Raji (cell line): ENCODE measurements around the gene SOX6.

ENCODE experiments used
- POLR2A ChIP-seq: IDR thresholded peaks from 2 replicates; pipeline ENCODE4 v1.6.1; 2011; ENCODE audit warnings: low read depth, low read length, control low read depth; ENCODE audit not compliant: insufficient read depth

SOX6 gene

DNA sequence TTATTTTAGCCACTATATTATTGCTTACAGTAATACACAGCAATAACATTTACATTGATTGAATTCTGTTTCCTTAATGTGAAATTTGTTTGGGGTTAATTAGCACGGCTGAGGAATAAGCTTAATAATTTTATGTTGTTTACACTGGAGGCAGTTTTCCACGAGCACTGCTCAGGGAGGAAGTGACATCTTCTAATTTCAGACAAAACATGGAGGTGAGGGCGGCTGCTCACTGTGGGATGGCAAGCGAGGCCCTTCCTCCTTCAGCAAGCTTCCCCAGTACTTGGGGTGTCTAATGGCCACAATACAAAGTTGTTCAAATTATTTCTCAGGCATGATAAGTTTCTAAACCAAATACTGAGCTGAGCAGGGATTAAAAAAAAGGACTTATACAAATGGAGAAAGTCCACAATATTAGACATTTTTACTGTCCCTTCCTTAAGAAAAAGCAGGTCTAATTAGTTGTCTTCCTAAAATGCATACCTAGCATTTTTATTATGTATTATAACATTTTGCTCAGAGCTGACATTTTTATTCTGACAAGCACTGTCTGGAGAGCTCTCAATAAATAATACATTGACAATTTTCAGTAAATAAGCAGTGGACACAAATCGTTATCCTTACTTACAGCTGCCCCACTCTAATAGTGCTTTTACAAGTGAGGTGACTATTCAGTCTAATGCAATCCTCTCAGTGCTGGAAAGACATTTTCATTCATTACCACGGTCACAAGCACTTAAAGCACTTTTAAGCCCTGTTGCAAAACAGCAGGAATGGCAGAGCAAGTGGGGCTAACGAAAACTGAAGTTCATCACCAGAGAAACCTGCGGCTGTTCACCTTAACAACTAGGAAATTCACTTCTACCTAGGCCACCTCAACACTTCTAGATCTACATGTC is 56.2 kb downstream of the SOX6 start:
- no peak for TF ChIP-seq POLR2A

DNA sequence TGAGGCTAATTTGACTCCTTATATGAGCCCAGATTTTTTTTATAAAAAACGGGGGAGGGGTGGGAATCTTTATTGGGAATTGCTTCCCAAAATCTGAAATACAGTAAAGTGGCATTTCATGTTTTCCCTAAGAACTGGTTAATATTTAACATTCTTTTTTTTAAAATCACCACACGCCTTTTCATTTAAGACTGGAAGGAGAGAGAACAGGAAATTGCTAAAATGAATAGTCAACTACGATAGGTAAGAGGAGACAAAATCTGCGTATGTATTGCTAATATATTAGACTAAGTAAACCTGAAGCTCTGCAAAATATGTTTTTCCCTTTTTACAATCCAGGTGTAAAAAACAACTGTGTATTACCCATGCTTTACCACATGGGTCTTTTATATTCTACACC is 57.0 kb downstream of the SOX6 start:
- TF ChIP-seq POLR2A: no peak

DNA sequence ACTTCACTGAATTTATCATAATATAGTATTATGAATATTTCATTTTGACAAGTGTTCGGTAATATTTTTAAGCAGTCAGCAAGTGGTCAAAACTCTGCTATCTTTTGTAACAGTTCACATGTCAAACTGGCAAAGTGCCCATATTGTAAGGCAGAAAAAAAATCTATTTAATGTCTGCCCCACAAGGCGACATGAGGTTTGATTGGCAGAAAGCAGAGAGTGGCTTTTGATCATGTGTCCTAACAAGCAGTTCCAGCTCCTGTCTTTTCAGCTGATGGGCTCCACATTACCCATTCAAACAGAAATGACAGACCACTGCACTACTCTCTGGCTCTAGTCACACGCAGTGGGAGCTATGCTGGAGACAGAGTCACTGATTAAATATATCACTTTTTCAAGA is 59.0 kb downstream of the SOX6 start:
- no peak for TF ChIP-seq POLR2A

DNA sequence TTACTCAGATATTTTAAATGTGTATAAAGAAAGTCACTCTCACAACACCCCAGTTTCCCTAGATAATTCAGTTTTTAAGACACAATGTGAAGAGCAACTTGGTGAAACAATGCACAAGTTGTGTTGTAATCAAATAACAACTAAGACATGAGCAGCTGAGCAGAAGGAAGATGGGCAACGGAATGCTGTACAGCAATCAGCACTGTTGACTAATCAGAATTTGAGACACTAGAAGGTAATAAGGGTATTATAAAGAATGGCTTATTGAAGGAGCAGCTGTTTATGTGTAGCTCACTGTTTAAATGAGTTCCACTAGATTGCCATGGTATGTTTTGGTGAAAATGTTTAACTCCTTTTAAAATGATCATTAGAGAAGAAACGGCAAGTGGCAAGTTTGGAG is 60.1 kb downstream of the SOX6 start:
- no peak for TF ChIP-seq POLR2A

DNA sequence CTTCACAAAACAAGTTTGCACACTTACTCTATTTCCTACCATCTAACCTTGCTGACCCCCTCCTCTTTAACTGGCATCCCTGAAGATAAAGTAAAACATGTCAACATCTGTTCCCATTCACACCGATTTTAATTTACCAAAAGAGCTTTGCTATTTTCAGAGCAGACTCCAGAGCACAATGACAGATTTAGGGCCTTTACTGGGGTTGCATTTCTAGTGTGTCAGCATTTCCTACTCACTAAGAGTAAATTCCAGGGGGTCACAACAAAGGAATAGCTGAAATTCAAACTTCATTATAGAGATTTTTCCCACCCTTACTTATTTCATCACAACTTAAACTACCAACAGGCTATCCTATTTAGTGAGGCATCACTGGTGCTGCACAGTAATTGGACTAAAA is 60.8 kb downstream of the SOX6 start:
- TF ChIP-seq POLR2A: no peak

DNA sequence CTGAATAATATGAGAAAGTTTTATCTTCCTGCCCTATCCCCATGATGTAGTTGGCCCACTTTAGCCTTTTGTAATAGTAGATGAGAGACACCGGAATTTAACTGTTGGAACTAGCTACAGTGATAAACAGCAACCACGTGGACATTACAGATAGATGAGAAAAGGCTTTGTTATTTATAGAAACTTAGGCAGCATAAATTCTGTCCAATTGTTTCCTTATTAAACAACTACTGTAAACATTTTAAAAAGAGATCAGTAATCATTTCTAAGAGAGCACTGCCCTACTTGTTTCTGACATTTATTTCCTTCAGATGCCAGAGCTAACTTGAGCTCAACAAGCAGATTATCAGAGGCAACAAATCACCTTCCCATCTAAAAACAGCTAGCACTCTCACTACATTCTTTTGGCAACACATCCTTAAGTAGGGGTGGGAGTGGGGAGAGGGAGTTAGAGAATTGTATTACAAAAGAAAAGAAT is 63.1 kb downstream of the SOX6 start:
- no peak for TF ChIP-seq POLR2A

DNA sequence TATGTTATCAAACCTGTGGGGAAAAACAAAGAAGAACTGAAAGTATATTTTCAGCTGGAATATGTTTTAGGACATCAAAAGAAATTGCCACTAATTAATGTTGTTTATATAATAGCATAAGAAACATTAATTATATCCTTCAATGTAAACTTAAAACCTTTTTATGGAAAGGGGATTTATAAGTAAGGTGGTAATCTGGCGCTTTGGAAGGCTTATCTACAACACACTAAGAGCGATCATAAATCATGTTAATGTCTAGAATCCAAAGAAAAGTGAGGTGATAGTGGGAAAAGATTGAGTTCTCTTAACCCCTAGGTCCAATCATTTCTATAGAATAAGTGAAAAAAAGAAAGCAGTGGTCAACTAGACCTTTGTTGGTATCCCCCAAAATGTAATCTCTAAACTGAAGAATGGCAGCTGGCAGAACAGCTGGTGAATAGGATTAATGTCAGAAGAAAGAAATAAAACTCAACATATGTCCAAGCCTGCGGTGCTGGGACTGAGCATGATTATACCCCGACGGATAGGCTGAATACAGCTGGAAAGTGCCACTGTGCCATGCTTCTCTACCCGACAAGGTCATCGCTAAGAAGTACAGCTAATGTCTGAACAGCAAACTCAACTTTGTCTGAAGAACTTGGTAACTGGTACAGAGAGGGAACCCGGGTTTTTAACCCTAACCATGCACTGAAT is 64.0 kb downstream of the SOX6 start:
- no peak for TF ChIP-seq POLR2A

DNA sequence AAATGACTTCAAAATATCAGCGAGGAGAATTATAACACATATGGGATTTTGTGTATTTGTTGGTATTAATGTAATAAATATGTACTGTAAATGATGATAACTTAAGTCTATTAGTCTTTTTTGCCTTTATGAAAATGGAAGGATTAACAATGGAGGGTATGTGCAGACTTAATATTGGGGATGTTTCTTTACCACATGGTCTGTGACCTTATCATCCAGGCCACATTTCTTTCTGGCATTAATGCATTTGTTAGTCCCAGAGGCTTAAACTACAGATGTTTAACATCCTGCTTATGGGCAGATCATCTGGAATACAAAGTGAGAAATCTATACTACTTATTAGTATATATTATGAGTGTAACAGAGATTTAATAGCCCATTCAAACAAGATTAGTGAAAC is 64.6 kb downstream of the SOX6 start:
- no peak for TF ChIP-seq POLR2A

DNA sequence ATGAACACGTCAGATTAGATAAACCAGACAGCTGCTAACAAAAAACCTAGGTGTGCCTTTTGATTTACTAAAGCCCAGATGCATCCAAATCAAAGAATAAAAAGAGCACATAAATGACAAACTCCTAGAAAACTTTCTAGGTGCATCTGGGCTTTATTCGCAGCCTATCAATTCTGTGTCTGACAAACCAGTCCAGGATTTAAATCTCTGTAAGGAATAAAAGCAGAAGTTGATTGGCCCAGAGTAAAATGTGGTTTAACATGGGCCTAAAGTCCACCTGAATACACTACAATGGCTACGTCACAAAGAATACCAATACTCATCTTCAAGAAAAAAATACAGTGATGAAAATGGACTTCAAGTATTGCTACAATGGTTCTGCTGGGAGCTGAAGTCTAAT is 66.8 kb downstream of the SOX6 start:
- no peak for TF ChIP-seq POLR2A

DNA sequence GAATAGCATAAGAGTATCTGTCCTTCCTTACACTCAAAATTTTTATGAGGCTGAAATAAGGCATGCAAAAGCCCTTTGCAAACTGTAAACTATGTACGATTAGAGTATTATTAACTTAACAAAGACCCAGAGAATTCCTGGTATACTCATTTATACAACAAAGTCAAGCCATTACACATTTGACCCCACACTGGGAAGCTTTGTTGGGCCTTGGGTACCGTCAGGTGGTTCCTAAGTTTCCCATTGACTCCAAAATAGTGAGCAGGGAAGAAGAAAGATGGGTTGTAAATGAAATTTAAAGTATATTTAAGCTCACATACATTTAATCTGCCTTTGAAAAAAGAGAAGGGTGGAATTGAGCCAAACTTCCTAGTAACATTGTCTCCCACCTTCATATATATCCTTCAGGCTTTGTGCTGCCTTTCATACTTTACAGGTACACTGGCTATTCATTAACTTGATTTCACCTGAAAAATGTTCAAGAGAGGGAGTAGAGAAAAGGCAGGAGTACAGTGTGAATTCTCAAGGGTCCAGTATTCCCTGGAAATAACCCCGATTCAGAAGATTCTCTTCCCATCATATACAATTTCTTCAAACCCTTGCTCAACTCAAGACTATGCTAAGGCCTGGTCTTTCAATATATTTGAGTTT is 68.6 kb downstream of the SOX6 start:
- TF ChIP-seq POLR2A: no peak

DNA sequence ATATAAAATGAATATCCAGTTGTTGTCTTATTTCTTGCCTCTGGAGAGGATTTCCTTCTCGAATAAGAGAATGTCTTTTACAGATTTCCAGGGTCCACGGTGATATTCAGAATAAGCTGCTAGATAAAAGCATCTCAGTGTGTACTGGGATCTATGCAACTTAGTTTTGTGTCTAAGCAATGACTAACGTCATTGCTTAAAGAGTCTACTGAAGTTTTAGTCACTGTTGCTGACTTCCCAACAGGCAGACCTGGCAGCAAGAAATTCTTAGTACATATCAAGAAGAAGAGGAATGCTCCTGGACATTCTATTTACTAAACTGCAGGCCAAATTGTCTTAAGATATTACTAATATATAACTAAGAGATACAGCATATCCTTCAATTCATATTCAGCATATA is 70.3 kb downstream of the SOX6 start:
- no peak for TF ChIP-seq POLR2A

DNA sequence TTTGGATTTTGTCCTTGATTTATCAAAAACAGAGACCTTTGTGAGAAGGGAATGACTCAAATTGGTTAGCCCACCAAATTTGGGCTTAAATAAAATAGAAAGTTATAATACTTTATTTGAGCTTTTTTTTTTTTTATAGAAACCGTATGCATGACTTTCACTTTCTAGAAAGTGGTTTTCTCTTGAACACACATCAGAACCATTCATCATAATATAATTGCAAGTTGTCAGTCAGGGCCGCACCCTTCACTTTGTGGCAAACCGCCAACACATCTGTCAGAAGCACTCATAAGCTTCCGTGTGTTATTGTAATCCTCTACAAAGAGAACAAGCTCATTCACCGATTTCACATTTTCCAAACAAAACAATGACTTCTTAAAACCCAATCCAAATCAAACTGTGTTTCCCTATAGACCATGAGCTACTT is 76.1 kb downstream of the SOX6 start:
- TF ChIP-seq POLR2A: no peak

DNA sequence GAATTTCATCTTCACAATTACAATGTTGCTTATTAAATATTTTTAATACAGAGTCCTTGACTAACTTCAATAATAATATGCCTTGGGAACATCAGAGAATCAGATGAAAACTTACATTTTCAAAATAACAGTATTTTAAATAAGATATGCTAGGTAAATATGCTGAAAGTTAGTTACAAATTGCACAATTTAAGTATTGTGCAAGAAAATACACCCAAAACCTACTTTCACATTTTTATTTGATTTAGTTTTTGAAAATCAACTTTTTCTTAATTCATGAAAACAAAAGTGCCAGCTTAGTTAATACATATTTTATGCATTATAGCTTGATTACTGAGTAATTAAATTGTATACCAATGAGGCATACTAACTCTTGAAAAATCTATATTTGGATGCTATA is 76.8 kb downstream of the SOX6 start:
- TF ChIP-seq POLR2A: no peak

DNA sequence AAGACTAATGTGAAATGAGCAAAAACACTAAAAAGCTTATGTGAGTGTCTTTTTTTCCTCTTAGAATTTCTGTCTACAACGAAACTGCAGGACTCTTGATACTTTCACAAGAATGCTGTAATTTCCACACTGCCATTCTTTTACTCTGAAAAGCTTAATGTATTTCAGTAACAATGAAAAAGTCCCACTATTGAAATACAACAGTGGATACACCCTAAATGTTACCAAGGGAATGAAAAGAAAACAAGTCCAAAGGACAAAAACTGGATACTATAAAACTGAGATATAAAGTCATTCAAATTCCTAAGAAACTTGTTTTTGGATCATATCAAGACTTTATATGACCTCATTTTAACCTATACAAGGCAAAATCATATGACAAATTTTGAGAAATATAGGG is 77.4 kb downstream of the SOX6 start:
- TF ChIP-seq POLR2A: no peak

DNA sequence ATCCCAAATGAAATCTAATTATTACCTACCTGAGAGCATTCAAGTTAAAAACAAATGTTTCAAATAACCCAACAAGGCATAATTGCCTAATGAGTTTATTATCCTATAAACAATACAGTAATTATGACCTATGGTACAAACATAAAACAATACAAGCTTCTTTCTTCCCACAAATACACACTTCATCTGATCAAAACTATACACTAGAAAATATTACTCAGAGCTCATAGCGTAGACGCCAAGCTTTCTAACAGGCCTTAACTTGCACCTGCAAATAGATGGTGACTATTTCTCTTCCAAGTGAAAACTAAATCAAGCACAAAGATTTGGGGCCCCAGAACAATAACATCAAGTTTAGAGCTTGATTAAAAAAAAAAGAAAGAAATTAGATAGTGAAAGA is 78.1 kb downstream of the SOX6 start:
- no peak for TF ChIP-seq POLR2A

DNA sequence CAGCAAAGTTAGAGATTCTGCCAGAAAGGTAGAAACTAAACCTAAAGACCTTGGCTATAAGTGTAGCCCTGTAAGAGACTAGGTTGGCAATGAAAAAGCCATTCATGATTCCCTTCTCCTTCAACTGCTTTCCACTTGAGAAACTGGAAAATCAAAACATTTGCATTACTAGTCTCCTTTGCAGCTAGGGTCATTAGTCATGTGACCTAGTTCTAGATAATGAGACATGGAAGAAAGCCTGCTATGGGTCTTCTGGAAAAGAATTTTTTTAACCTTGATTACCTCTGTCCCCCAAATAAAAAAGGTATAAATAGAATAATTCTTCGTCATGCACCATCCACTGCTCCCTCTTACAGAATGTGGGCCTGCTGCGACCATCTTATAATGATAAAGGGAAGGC is 80.1 kb downstream of the SOX6 start:
- TF ChIP-seq POLR2A: no peak

DNA sequence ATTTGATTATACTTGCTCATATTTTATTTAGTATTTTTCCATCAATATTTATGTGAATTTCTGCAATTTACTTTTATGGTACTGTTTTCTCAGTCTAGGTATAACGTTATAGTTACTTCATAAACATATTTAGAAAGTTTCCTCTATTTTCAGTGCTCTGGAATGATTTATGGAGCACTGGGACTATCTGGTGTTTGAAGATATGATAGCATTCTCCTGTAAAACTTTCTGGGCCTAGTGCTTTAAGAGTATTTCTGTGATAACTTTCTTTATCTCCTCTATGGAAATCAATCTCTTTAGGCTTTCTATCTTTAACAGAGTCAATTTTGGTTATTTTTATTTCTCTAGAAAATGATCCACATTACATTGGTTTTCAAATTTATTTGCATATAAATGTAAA is 85.1 kb downstream of the SOX6 start:
- TF ChIP-seq POLR2A: no peak

DNA sequence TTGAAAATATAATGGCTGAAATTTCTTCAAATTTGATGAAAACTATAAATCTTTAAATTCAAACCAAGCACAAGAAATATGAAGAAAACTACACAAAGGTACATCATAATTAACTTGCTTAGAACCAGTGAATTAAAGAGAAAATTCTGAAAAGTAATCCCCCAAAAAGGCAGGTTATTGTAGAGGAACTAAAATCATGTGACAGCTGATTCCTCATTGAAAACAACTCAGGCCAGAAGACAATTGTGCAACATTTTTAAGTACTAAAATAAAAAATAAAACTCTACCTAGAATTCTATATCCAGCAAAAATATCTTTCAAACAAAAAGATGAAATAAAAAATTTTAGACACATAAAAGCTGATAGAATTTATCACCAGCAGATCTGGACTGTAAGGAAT is 90.3 kb downstream of the SOX6 start:
- no peak for TF ChIP-seq POLR2A
